ENCODE results near the gene CREB3L4. TPM values are rescaled to one million over a fixed set of nuclear protein-coding genes. Genes with fewer than 3 reads are reported as not detected.

CREB3L4 gene
- total and polyA plus RNA-seq, 2 donors (not counting 3 experiments of a cell fraction or from before 2014, with no cell fraction given) = 8.1 to 12.1 TPM

- DNase-seq (ENCODE audit: low read depth, low spot score) (peak; percentile 96), FAIRE-seq (peak; percentile 93)
- peak within 1 kb of the TSS; percentile 95 for H3K4me2 ChIP-seq (ENCODE audit: insufficient read depth, low read length)
- TF ChIP-seq POLR2A (IDR thresholded peaks at IDR 0.05; ENCODE audit: low read depth, low read length) = peak; percentile 99
- TF ChIP-seq POLR2AphosphoS5 (IDR thresholded peaks at IDR 0.05; ENCODE audit: insufficient read depth, low read depth, low read length) = peak; percentile 99
- no peak for TF ChIP-seq MYC (IDR thresholded peaks at IDR 0.05; ENCODE audit: low read depth, low read length)
- peak; percentile 80 for TF ChIP-seq JUN (IDR thresholded peaks at IDR 0.05; ENCODE audit: borderline replicate concordance, insufficient read depth, insufficient read length, low read depth)
- TF ChIP-seq, protein P1, sequence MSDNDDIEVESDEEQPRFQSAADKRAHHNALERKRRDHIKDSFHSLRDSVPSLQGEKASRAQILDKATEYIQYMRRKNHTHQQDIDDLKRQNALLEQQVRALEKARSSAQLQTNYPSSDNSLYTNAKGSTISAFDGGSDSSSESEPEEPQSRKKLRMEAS (IDR thresholded peaks at IDR 0.05; ENCODE audit: insufficient read depth, insufficient read length) = no peak
- no peak for TF ChIP-seq CTCF (IDR thresholded peaks at IDR 0.05; ENCODE audit: extremely low read depth in 1 of 2, insufficient read depth in 1 of 2, low read depth in 1 of 2, low read length in 2 of 2)
- no peak for TF ChIP-seq GATA2 (IDR thresholded peaks at IDR 0.05; ENCODE audit: insufficient read depth, insufficient read length, low read depth, low read length)
- no peak for TF ChIP-seq EZH2 (IDR thresholded peaks at IDR 0.05; ENCODE audit: borderline replicate concordance, low read depth, low read length, severe bottlenecking)
- peak; percentile 15 for TF ChIP-seq FOS (IDR thresholded peaks at IDR 0.05; ENCODE audit: borderline replicate concordance, insufficient read depth, low read length)
- dilution Hi-C loops (cut with MboI; ENCODE audit: extremely low pct_ligation_motif_present, low sequenced_read_pairs) (no loop called here), intact Hi-C loops (cut with micrococcal nuclease) (loop anchor here (1.0 to 10.0 kb wide), 6 partner anchors 27 to 1958 kb away; partner anchors contain the start of genes NUP210L and SLC39A1)
- no TSS peak for BruUV-seq (replicated peaks)
- peaks cover 9 to 10% of the 10 kb centered on the region in 2 experiments for H3K36me3 ChIP-seq (ENCODE audit: control insufficient read depth in 2 of 2, extremely low read depth in 1 of 2, insufficient read depth in 2 of 2, low read length in 2 of 2)
- H4K20me1 ChIP-seq (replicated peaks; ENCODE audit: control insufficient read depth, extremely low read depth, insufficient read depth, low read length) = no peaks in the 10 kb centered on the region
- H3K4me1 ChIP-seq (ENCODE audit: control insufficient read depth, extremely low read depth, insufficient read depth, low read length) = peaks cover 24% of the 10 kb centered on the region
- H3K27ac ChIP-seq (ENCODE audit: insufficient read depth, low read depth, low read length) = peak within 1 kb of the TSS; percentile 90
- ChIA-PET CTCF (interaction anchor here (0.7 to 1.1 kb wide), 3 partner anchors 13 to 313 kb away, joined by 3 read pairs; partner anchors contain the start of gene JTB), POLR2A (interaction anchor here (0.6 to 1.4 kb wide), 9 partner anchors 9 to 230 kb away, joined by 3 to 8 read pairs (median 3); partner anchors contain the start of genes CREB3L4, DENND4B, SLC39A1 and UBAP2L)
- no peaks in the 10 kb centered on the region for H3K9me1 ChIP-seq (replicated peaks; ENCODE audit: control insufficient read depth, extremely low read depth, insufficient read depth, low read length)
- peak within 1 kb of the TSS; percentile 17 for H2AFZ ChIP-seq (ENCODE audit: low read depth, low read length)
- H3K4me3 ChIP-seq (replicated peaks in 1 of 3; ENCODE audit: insufficient read depth in 1 of 3, low read depth in 1 of 3, low read length in 3 of 3) = peak within 1 kb of the TSS; percentile 15 to 86 (median 79)
- peak within 1 kb of the TSS; percentile 91 for H3K9ac ChIP-seq (replicated peaks; ENCODE audit: extremely low read depth, insufficient read depth, low read length)
- H3K27me3 ChIP-seq (ENCODE audit: control insufficient read depth in 2 of 2, insufficient read depth in 2 of 2, low read length in 2 of 2) = no peaks in the 10 kb centered on the region
- H3K79me2 ChIP-seq (ENCODE audit: control insufficient read depth, insufficient read depth, low read length) = peaks cover 24% of the 10 kb centered on the region
- H3K9me3 ChIP-seq (replicated peaks; ENCODE audit: control insufficient read depth, insufficient read depth, low read length) = no peaks in the 10 kb centered on the region
These were observed 22.9 kb downstream of the CREB3L4 start, which contains the start of gene RPS27 for GRCh38 chr1:153990468-153991150. Gene RPS27 (plus strand): TSS chr1:153990762. CDS start chr1:153990797, 35 bp downstream.

Data from endothelial cell of umbilical vein (primary cell).